HepG2 (cell line): Measurements from ENCODE around the gene WDR82. TPM values are rescaled to one million over a fixed set of nuclear protein-coding genes. Genes with fewer than 3 reads are reported as not detected.

Experiments used
- CCDC6 ChIP-seq: sonication (generic); formaldehyde crosslinking; IDR thresholded peaks from 2 replicates; pipeline ENCODE4 v1.8.1; 2022; ENCODE audit warnings: mild to moderate bottlenecking, missing genetic modification reagents, moderate library complexity
- CREB1 ChIP-seq, 2 experiments: fragments of 450-650 bp in 1 of 2; IDR thresholded peaks; 2 replicates each; pipeline ENCODE4 v1.6.1; 2016 to 2017; ENCODE audit warnings: control low read depth in 1 of 2, mild to moderate bottlenecking in 1 of 2, missing compliant biosample characterization in 1 of 2, missing genetic modification characterization in 1 of 2
- FOSL2 ChIP-seq: sonication (generic); formaldehyde crosslinking; IDR thresholded peaks from 2 replicates; pipeline ENCODE4 v1.4.0; 2020; ENCODE audit warnings: missing genetic modification reagents
- GTF2F1 ChIP-seq: fragments of 150-350 bp; IDR thresholded peaks from 2 replicates; pipeline ENCODE4 v1.6.1; 2014; ENCODE audit warnings: low read length
- HDAC2 ChIP-seq: sonication (generic); formaldehyde crosslinking; IDR thresholded peaks from 2 replicates; pipeline ENCODE4 v1.4.0; 2020; ENCODE audit warnings: missing genetic modification reagents
- HDAC6 ChIP-seq: fragments of 200-600 bp; sonication (generic); IDR thresholded peaks from 2 replicates; pipeline ENCODE4 v1.7.0; 2017; ENCODE audit warnings: mild to moderate bottlenecking, antibody characterized with exemption, low read length, low read depth
- HMGXB4 ChIP-seq, 2 experiments: sonication (generic) in 1 of 2; formaldehyde crosslinking in 1 of 2; IDR thresholded peaks; 2 replicates each; pipeline versions ENCODE4 v1.4.0 to v1.6.1; 2018 to 2020; ENCODE audit warnings: missing genetic modification reagents in 2 of 2, borderline replicate concordance in 1 of 2, low read depth in 1 of 2, mild to moderate bottlenecking in 1 of 2, missing biosample characterization in 1 of 2
- HOXA3 ChIP-seq: sonication (generic); formaldehyde crosslinking; IDR thresholded peaks from 2 replicates; pipeline ENCODE4 v1.5.0; 2020; ENCODE audit warnings: missing genetic modification reagents
- KAT8 ChIP-seq: IDR thresholded peaks from 2 replicates; pipeline ENCODE4 v1.6.1; 2016; ENCODE audit warnings: missing genetic modification reagents, missing compliant biosample characterization
- KDM5A ChIP-seq: fragments of 200-600 bp; sonication (generic); IDR thresholded peaks from 2 replicates; pipeline ENCODE4 v1.7.0; 2018; ENCODE audit warnings: antibody characterized with exemption, mild to moderate bottlenecking, low read length, borderline replicate concordance
- MBNL3 ChIP-seq: fragments of 250-450 bp; sonication (Bioruptor Pico); conservative IDR thresholded peaks from 2 replicates; pipeline ENCODE4 v1.8.0; 2022; ENCODE audit warnings: mild to moderate bottlenecking, inconsistent platforms
- NR2F1 ChIP-seq, 2 experiments: fragments of 450-650 bp in 1 of 2; formaldehyde crosslinking in 1 of 2; IDR thresholded peaks; 2 replicates each; pipeline versions ENCODE4 v1.5.0 to v1.6.1; 2016 to 2020; ENCODE audit warnings: mild to moderate bottlenecking in 1 of 2, missing compliant biosample characterization in 1 of 2, missing genetic modification reagents in 1 of 2, moderate library complexity in 1 of 2
- PAX8 ChIP-seq: sonication (generic); formaldehyde crosslinking; IDR thresholded peaks from 2 replicates; pipeline ENCODE4 v1.8.0; 2022; ENCODE audit warnings: mild to moderate bottlenecking, missing genetic modification reagents, borderline replicate concordance
- SOX6 ChIP-seq, 2 experiments: fragments of 450-650 bp in 1 of 2; sonication (generic) in 1 of 2; formaldehyde crosslinking in 1 of 2; IDR thresholded peaks; 2 replicates each; pipeline versions ENCODE4 v1.4.0 to v1.6.1; 2017 to 2020; ENCODE audit warnings: antibody characterized with exemption in 1 of 2, mild to moderate bottlenecking in 1 of 2, missing genetic modification reagents in 1 of 2
- TEF ChIP-seq: sonication (generic); formaldehyde crosslinking; IDR thresholded peaks from 2 replicates; pipeline ENCODE4 v1.5.0; 2020; ENCODE audit warnings: missing genetic modification reagents
- YEATS2 ChIP-seq: sonication (generic); formaldehyde crosslinking; IDR thresholded peaks from 2 replicates; pipeline ENCODE4 v1.4.0; 2020; ENCODE audit warnings: missing genetic modification reagents, borderline replicate concordance
- ZBTB20 ChIP-seq: sonication (generic); formaldehyde crosslinking; IDR thresholded peaks from 2 replicates; pipeline ENCODE4 v1.8.1; 2023; ENCODE audit warnings: missing genetic modification reagents, low read depth, mild to moderate bottlenecking, borderline replicate concordance
- ZGPAT ChIP-seq: IDR thresholded peaks from 2 replicates; pipeline ENCODE4 v1.6.1; 2016; ENCODE audit warnings: mild to moderate bottlenecking
- ZNF160 ChIP-seq: sonication (generic); formaldehyde crosslinking; IDR thresholded peaks from 2 replicates; pipeline ENCODE4 v1.8.0; 2022; ENCODE audit warnings: mild to moderate bottlenecking, inconsistent platforms, missing genetic modification reagents
- ZNF225 ChIP-seq: sonication (generic); formaldehyde crosslinking; IDR thresholded peaks from 2 replicates; pipeline ENCODE4 v1.4.0; 2020; ENCODE audit warnings: mild to moderate bottlenecking, missing genetic modification reagents
- ZNF496 ChIP-seq: sonication (generic); formaldehyde crosslinking; IDR thresholded peaks from 2 replicates; pipeline ENCODE4 v1.8.1; 2023; ENCODE audit warnings: mild to moderate bottlenecking, moderate library complexity, missing genetic modification reagents; ENCODE audit not compliant: insufficient replicate concordance
- ZNF503 ChIP-seq: sonication (generic); formaldehyde crosslinking; IDR thresholded peaks from 2 replicates; pipeline ENCODE4 v1.4.0; 2020; ENCODE audit warnings: missing genetic modification reagents
- ZNF83 ChIP-seq: sonication (generic); formaldehyde crosslinking; IDR thresholded peaks from 2 replicates; pipeline ENCODE4 v1.4.0; 2020; ENCODE audit warnings: missing genetic modification reagents, mild to moderate bottlenecking, borderline replicate concordance
- polyA plus RNA-seq, 8 experiments: library from polyadenylated mRNA; depleted of rRNA in 3 of 8; stranded (reverse) in 7 of 8; unstranded in 1 of 8; fragments of >200 nt; fragmentation: Illumina TruSeq in 4 of 8; extraction: Trizol in 4 of 8; gene quantifications; 2 replicates each; pipeline versions ENCODE4 v1.2.1 to v1.2.3, GENCODE V29; 2011 to 2016; ENCODE audit warnings: low read depth in 4 of 8, missing spikeins in 1 of 8, mixed read lengths in 1 of 8; ENCODE audit not compliant: insufficient read depth in 1 of 8
- total RNA-seq, 5 experiments: library from RNA; depleted of rRNA; stranded (reverse); fragments of >200 nt; fragmentation: Illumina TruSeq; extraction: Trizol; gene quantifications; 2 replicates each; pipeline ENCODE4 v1.2.3, GENCODE V29; 2016; ENCODE audit warnings: low read depth in 1 of 5

The WDR82 gene
- total and polyA plus RNA-seq, 2 of the 13 experiments (the other 11 are each of a cell fraction or from before 2014, with no cell fraction given) = 39.1 to 59.5 TPM

GRCh38 chr3:52278510-52279069, at the start of gene WDR82 (continued):
- TF ChIP-seq ZGPAT (CRISPR knock-in tag) = peak; percentile 45; the same call in 1 of the 2 replicates
- TF ChIP-seq HDAC2 = peak; percentile 39; the same call in 1 of the 2 replicates
- TF ChIP-seq CCDC6 (CRISPR knock-in tag) = peak; percentile 76; the same call in 1 of the 2 replicates
- no peak for TF ChIP-seq GTF2F1
- no peak for TF ChIP-seq TEF (CRISPR knock-in tag)
- no peak for TF ChIP-seq MBNL3 (CRISPR knock-in tag)
- peak; percentile 7; the same call in 1 of the 2 replicates for TF ChIP-seq PAX8 (CRISPR knock-in tag)
- TF ChIP-seq HOXA3 (CRISPR knock-in tag) = 0 out of 2 replicates have a peak, but pooled peaks have one; percentile 68
- TF ChIP-seq KDM5A = no peak
- TF ChIP-seq ZNF83 (CRISPR knock-in tag) = 0 out of 2 replicates have a peak, but pooled peaks have one; percentile 69
- no peak; the same call in 1 of the 2 replicates for TF ChIP-seq ZNF225 (CRISPR knock-in tag)
- TF ChIP-seq ZNF503 (CRISPR knock-in tag) = peak; percentile 69; the same call in 1 of the 2 replicates
- peak in 1 of 2 experiments; percentile 59; a peak in 2 of 4 replicates for TF ChIP-seq HMGXB4 (CRISPR knock-in tag; IDR thresholded peaks at IDR 0.05; ENCODE audit: borderline replicate concordance in 1 of 2, low read depth in 1 of 2)
- peak; percentile 43; the same call in 1 of the 2 replicates for TF ChIP-seq KAT8 (CRISPR knock-in tag)
- no peak for TF ChIP-seq ZNF160 (CRISPR knock-in tag)
- TF ChIP-seq NR2F1 (CRISPR knock-in tag; IDR thresholded peaks at IDR 0.05) = no peak
- TF ChIP-seq YEATS2 (CRISPR knock-in tag) = peak; percentile 69
- peak; percentile 94 for TF ChIP-seq CREB1 (IDR thresholded peaks at IDR 0.05)
- peak; percentile 56; the same call in 1 of the 2 replicates for TF ChIP-seq CREB1 (CRISPR knock-in tag; IDR thresholded peaks at IDR 0.05)
- no peak for TF ChIP-seq ZNF496 (CRISPR knock-in tag)
- TF ChIP-seq SOX6 (IDR thresholded peaks at IDR 0.05) = no peak
- TF ChIP-seq SOX6 (CRISPR knock-in tag; IDR thresholded peaks at IDR 0.05) = peak; percentile 51; the same call in 1 of the 2 replicates
- TF ChIP-seq ZBTB20 (CRISPR knock-in tag) = peak; percentile 68; the same call in 1 of the 2 replicates
- peak; percentile 41; the same call in 1 of the 2 replicates for TF ChIP-seq FOSL2
- no peak for TF ChIP-seq HDAC6
